Stimulated activated CD8-positive, alpha-beta memory T cell treated with anti-CD3 and anti-CD28 coated beads, Interleukin-12 subunit alpha, Interleukin-12 subunit beta, amount 100 ng/mL, for 4 hours (primary cell): ENCODE results near the gene MATN4.

ENCODE experiments used
- DNase-seq: peaks from one replicate; pipeline ENCODE4 v3.0.0-alpha.2; 2020; ENCODE audit warnings: low read depth

Gene MATN4

GRCh38 chr20:45313943-45314342 lies 5.8 kb upstream of the MATN4 start:
- DNase-seq, result no peak

- no peak for DNase-seq
Observed at GRCh38 chr20:45313065-45313695, 5.1 kb upstream of the MATN4 start.

GRCh38 chr20:45312241-45312640 lies 4.1 kb upstream of the MATN4 start:
- no peak for DNase-seq

GRCh38 chr20:45311589-45312211 lies 3.6 kb upstream of the MATN4 start:
- DNase-seq, result peak; percentile 32

GRCh38 chr20:45309075-45309474 lies 976 bp upstream of the MATN4 start:
- DNase-seq, result no peak

GRCh38 chr20:45307076-45307640 lies 941 bp downstream of the MATN4 start:
- DNase-seq, result no peak

- peak; percentile 15 for DNase-seq
Observed at GRCh38 chr20:45306431-45306982, 1.6 kb downstream of the MATN4 start, which contains the start of gene RBPJL. Gene RBPJL (plus strand): TSS chr20:45306840. CDS start chr20:45306923, 83 bp downstream.

GRCh38 chr20:45305262-45305661 lies 2.8 kb downstream of the MATN4 start:
- DNase-seq, result no peak

- no peak for DNase-seq
Observed at GRCh38 chr20:45304464-45304999, 3.6 kb downstream of the MATN4 start.

- no peak for DNase-seq
Observed at GRCh38 chr20:45303586-45304463, 4.3 kb downstream of the MATN4 start.

GRCh38 chr20:45301824-45302271 lies 6.3 kb downstream of the MATN4 start:
- no peak for DNase-seq

GRCh38 chr20:45300961-45301360 lies 7.1 kb downstream of the MATN4 start:
- DNase-seq, result no peak

GRCh38 chr20:45299786-45300185 lies 8.3 kb downstream of the MATN4 start:
- no peak for DNase-seq

- DNase-seq, result no peak
Observed at GRCh38 chr20:45297786-45298497, 10.2 kb downstream of the MATN4 start.

- DNase-seq, result no peak
Observed at GRCh38 chr20:45294659-45295058, 13.4 kb downstream of the MATN4 start.

GRCh38 chr20:45294003-45294368 lies 14.1 kb downstream of the MATN4 start:
- no peak for DNase-seq

- DNase-seq, result peak; percentile 58
Observed at GRCh38 chr20:45293041-45294002, 14.8 kb downstream of the MATN4 start.

GRCh38 chr20:45292343-45292742 lies 15.8 kb downstream of the MATN4 start:
- DNase-seq, result no peak

GRCh38 chr20:45291526-45291925 lies 16.6 kb downstream of the MATN4 start:
- DNase-seq, result no peak
